ENCODE data around the gene PRLHR. TPM values are rescaled to one million over a fixed set of nuclear protein-coding genes. Genes with fewer than 3 reads are reported as not detected.
"Not testable (repeated sequence)": the region's sequence is repeated elsewhere in the genome, so short reads cannot be mapped to it uniquely, and the experiment has no call there.

PRLHR gene
- total RNA-seq, 1 donor from 2014 or later = not detected

DNA sequence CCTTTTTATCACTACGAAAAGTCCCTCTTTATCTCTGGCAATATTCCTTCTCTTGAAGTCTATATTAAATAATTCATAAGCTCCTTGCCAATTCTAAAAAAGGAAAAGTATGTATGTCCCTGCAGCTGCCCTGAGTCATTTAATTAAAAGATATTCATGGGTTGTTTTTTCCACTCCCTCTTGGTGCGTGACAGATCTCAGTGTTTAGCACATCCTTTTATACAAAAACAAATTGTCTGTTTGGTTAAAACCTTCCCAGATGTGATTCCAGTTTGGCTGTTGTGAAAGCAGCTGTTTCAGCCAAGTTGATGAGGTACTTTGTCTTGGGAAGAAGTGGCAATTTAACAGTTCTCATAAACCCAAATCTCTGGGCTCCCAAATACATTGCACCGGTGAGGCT is 33.8 kb upstream of the PRLHR start:
- Histone ChIP-seq H3K4me3 (ENCODE audit: low read depth, low read length) (no peak overlapping the region), H3K27me3 (ENCODE audit: control insufficient read depth, insufficient read depth, low read length) (peaks cover 2% of the 10 kb centered on the region), H3K36me3 (ENCODE audit: control insufficient read depth, insufficient read depth, low read length) (no peaks in the 10 kb centered on the region)
- TF ChIP-seq, protein P1, sequence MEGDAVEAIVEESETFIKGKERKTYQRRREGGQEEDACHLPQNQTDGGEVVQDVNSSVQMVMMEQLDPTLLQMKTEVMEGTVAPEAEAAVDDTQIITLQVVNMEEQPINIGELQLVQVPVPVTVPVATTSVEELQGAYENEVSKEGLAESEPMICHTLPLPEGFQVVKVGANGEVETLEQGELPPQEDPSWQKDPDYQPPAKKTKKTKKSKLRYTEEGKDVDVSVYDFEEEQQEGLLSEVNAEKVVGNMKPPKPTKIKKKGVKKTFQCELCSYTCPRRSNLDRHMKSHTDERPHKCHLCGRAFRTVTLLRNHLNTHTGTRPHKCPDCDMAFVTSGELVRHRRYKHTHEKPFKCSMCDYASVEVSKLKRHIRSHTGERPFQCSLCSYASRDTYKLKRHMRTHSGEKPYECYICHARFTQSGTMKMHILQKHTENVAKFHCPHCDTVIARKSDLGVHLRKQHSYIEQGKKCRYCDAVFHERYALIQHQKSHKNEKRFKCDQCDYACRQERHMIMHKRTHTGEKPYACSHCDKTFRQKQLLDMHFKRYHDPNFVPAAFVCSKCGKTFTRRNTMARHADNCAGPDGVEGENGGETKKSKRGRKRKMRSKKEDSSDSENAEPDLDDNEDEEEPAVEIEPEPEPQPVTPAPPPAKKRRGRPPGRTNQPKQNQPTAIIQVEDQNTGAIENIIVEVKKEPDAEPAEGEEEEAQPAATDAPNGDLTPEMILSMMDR (IDR thresholded peaks at IDR 0.05; ENCODE audit: insufficient read depth, low read length, severe bottlenecking) = no peak
- DNase-seq (ENCODE audit: low read depth) = no peak
- no peak for FAIRE-seq

DNA sequence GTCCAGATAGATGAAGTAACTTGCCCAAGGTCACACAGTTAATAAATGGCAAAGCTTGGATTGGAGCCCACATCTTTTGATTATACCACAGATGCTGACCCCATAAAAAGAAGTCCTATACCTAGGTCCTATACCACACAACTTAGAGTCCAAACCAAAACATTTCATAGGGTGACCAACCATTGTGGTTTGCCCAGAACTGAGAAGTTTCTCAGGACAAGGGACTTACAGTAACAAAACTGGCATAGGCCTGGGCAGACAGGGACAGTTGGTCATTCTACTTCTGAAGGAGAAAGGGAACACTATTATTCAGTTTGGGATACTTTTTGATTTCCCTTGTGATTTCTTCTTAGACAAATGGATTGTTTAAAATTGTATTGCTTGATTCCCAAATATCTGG is 32.9 kb upstream of the PRLHR start:
- H3K36me3 ChIP-seq (ENCODE audit: control insufficient read depth, insufficient read depth, low read length) = no peaks in the 10 kb centered on the region
- peaks cover 2% of the 10 kb centered on the region for H3K27me3 ChIP-seq (ENCODE audit: control insufficient read depth, insufficient read depth, low read length)
- TF ChIP-seq, protein P1 (IDR thresholded peaks at IDR 0.05; ENCODE audit: insufficient read depth, low read length, severe bottlenecking) = no peak
- no peak overlapping the region for H3K4me3 ChIP-seq (ENCODE audit: low read depth, low read length)
- no peak for DNase-seq (ENCODE audit: low read depth)
- no peak for FAIRE-seq

DNA sequence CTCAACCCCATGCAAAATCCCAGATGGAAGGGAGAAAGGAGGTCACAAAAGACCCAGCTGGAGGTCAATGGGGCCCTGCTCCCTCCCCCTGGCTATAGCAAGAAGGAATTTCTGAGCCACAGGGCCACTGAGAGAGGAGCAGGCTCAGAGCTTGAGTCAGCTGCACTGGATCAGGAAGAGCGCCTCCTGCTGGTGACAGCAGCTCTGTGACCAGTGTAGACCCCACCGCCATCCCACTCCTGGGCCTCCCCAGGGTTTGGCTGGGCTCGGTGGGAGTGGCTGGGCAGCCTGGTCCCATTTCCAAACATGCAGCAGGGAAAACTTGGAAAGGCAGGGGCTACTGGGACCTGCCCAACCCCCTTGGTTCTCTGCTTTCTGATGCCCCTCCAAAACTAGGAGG is 31.5 kb upstream of the PRLHR start:
- TF ChIP-seq, protein P1 (IDR thresholded peaks at IDR 0.05; ENCODE audit: insufficient read depth, low read length, severe bottlenecking) = peak; percentile 27
- Histone ChIP-seq H3K4me3 (ENCODE audit: low read depth, low read length) (no peak overlapping the region), H3K27me3 (ENCODE audit: control insufficient read depth, insufficient read depth, low read length) (peaks cover 4% of the 10 kb centered on the region), H3K36me3 (ENCODE audit: control insufficient read depth, insufficient read depth, low read length) (no peaks in the 10 kb centered on the region)
- no peak for FAIRE-seq
- DNase-seq (ENCODE audit: low read depth) = no peak

DNA sequence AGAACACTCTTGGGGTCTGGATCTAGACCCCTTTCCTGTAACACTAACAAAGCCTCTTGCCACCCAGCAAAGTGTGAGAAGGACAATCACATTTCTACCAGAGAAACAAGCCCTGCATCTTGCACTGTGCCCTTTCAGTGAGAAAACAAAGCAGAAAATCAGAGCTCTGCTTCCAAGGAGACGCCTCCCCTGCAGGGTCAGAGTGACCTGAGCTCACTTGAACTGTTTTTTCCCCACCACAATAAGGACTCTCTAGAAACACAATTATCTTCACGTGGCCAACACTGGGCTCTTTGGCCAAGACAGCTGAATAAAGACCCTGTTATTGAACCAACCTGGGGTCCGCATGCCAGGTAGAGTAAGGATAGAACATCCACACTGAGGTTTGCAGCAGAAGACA is 30.1 kb upstream of the PRLHR start:
- no peaks in the 10 kb centered on the region for H3K36me3 ChIP-seq (ENCODE audit: control insufficient read depth, insufficient read depth, low read length)
- H3K4me3 ChIP-seq (ENCODE audit: low read depth, low read length) = no peak overlapping the region
- peaks cover 4% of the 10 kb centered on the region for H3K27me3 ChIP-seq (ENCODE audit: control insufficient read depth, insufficient read depth, low read length)
- TF ChIP-seq, protein P1 (IDR thresholded peaks at IDR 0.05; ENCODE audit: insufficient read depth, low read length, severe bottlenecking) = no peak
- no peak for DNase-seq (ENCODE audit: low read depth)
- no peak for FAIRE-seq

DNA sequence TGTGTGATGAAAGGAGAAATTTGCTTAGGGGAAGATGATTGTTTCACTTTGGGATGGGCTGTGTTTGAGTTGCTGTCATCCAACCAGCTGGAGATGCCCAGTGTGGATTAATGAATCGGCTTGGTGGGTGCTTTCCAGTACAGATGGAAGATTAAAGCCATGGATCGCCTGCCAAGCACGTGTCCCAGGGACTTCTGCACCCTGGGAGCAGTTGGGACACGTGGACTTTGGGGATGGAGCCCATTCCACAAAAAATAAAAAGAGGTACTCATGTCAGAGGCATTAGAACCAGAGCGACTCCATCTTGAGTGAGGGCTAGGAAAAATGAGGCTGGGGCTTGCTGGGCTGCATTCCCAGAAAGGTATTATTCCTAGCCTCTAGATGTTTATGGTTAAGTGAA is 29.3 kb upstream of the PRLHR start:
- Histone ChIP-seq H3K27me3 (ENCODE audit: control insufficient read depth, insufficient read depth, low read length) (peaks cover 4% of the 10 kb centered on the region), H3K4me3 (ENCODE audit: low read depth, low read length) (no peak overlapping the region), H3K36me3 (ENCODE audit: control insufficient read depth, insufficient read depth, low read length) (no peaks in the 10 kb centered on the region)
- TF ChIP-seq, protein P1 (IDR thresholded peaks at IDR 0.05; ENCODE audit: insufficient read depth, low read length, severe bottlenecking) = no peak
- DNase-seq (ENCODE audit: low read depth) = no peak
- FAIRE-seq = no peak

DNA sequence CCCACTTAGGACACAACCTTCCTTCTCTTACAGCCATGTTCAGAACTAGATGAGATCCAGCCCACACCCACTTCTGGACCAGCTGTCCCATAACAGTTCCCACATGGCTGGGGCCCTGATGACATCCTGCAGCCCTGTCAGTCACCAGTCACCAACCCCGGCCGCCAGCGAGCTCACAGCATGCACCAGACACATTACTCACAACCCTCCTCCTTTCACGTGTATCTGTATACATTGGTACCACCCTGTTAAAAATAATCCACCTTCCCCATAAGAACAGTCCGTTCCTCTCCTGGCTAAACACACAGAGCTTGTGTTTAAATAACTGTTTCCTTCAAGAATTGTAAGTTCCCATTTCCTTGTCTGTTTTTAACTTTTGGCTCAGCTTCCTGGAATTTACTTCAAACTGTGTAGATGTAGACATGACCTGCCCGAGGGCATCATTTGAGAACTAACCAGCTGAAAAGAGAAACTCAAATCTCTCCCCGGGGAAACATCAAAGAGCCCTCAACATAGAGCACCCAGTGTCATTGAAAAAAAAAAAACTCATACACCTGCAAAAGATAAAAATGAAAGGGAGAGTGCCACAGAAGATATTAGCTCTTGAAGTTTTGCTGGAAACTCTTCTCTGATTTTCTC is 26.0 kb upstream of the PRLHR start:
- H3K4me3 ChIP-seq (ENCODE audit: low read depth, low read length) = no peak overlapping the region
- DNase-seq (ENCODE audit: low read depth) (peak; percentile 10), FAIRE-seq (peak; percentile 40)
- peaks cover 4% of the 10 kb centered on the region for H3K27me3 ChIP-seq (ENCODE audit: control insufficient read depth, insufficient read depth, low read length)
- H3K36me3 ChIP-seq (ENCODE audit: control insufficient read depth, insufficient read depth, low read length) = no peaks in the 10 kb centered on the region
- TF ChIP-seq, protein P1 (IDR thresholded peaks at IDR 0.05; ENCODE audit: insufficient read depth, low read length, severe bottlenecking) = no peak

DNA sequence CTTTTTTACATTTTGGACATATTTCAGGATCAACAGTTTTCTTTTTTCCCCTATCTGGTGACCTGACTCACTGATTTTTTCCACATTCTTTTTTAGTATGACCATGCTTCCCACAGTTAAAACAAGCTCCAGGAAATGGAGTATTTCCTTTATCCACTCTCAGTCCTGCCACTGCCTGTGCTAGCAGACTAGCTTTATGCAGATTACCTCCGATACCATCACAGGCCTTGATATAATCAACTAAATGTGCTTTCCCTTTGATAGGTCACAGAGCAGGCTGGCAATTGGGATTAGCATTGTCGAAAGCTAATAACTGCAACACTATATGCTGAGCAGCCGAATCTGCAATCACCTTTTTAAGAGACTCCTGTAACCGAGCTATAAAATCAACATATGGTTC is 18.4 kb upstream of the PRLHR start:
- H3K36me3 ChIP-seq (ENCODE audit: control insufficient read depth, insufficient read depth, low read length); DNase-seq (ENCODE audit: low read depth); H3K27me3 ChIP-seq (ENCODE audit: control insufficient read depth, insufficient read depth, low read length); FAIRE-seq; H3K4me3 ChIP-seq (ENCODE audit: low read depth, low read length): not testable (repeated sequence)
